Muscle of arm (tissue), 12 donors: ENCODE measurements around the gene OXSM. TPM values are rescaled to one million over a fixed set of nuclear protein-coding genes. Genes with fewer than 3 reads are reported as not detected.

Experiments
- polyA plus RNA-seq, 12 donors: library from polyadenylated mRNA; unstranded; fragments of 120-200 nt; gene quantifications; one replicate each; pipeline ENCODE4 v1.2.1, GENCODE V29; 2013; ENCODE audit not compliant: insufficient read length in 12 of 12

OXSM gene
- polyA plus RNA-seq, 12 donors, result 10.0 to 15.2 (median 12.1) TPM; not detected in 1

Other genes with a start within 250 kb of the OXSM start
- gene TOP2B, start 125.2 kb upstream of the OXSM start, polyA plus RNA-seq, result 100 to 1,000 TPM in 10 of 12 donors, 10 to 100 TPM in 1, not detected in 1; 90.2 to 199 (median 152) TPM
- gene NGLY1, start 6.6 kb upstream of the OXSM start, polyA plus RNA-seq, result 10 to 100 TPM in 11 of 12 donors, not detected in 1; 21.4 to 44.0 (median 37.8) TPM